HG03060 (cell line): ENCODE results near the gene CREB5.

Experiments used
- ATAC-seq: cut with Tn5 transposase; IDR thresholded peaks from one replicate; pipeline ENCODE4 v1.9.1; 2021; ENCODE audit warnings: low read depth, moderate number of reproducible peaks; ENCODE audit not compliant: unreplicated experiment

The CREB5 gene

DNA sequence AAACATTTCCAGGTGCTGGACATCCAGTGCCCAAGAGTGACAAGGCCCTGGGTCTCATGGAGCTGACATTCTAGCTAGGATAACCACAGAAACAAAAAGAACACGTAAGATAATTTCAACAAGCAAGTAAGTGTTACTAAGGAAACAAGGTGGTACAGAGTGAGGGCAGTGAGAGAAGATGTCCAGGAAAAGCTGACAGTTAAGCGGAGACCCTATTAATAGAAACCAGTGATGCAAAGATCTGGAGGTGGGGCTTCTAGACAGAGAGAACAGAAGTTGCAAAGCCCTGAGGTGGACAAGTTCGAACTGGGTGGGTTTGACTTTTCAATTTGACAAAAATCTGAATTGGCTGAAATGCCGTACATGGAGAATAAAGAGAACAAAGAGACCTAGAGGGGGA is 449.5 kb downstream of the CREB5 start:
- no peak for ATAC-seq

DNA sequence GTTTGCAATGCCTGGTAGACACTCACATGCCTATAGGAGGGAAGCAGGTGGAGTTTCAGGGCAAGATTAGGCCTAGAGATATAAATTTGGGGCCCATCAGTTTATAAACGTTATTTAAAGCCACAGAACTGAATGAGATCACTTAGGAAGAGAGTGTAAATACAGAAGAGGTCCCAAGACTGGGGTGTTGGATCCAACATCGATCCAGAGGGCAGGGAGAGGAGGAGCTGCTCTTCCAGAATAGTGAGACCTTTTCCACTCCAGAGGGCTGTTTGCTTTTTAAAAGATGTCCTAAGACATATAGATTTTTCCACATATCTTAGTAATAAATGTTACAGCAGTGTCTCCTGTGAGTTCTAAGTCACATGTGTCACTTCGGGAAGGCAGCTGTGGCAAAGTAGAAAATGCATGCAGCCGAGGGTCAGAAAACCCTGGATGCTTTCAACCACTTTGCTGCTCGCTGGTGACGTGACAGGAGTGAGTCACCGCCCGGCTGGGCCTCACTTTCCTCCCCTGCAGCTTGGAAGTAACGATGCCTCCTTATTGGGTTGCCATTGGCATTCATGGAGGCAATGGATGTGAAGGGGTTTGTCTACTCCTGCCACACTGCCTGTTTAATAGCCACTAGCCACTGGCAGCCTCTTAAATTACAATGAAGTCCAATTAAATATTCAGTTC is 450.4 kb downstream of the CREB5 start:
- ATAC-seq: no peak

DNA sequence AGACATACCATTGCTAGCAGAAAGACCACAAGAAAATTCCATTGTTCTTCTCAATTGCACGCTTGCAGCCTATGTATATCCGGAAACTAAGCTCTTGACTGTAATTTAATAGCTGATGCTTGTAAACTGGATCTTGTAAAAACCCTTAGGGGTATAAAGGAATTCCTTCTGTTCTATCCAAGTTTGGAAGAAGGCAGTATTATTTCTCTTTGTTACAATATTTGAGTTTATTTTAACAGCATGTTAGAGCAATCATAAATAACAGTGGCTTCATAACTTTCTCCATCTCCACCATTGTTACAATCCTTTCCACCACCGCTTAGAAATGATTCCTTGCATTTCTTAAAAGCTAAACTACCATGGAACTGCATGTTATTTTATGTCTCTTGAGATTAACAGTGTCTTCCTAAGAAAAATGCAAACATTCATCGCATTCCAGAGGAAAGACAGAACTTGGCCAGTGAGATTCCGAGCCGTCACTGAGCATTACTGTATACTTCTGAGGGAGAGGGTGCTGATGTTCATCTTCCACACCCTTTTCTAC is 453.4 kb downstream of the CREB5 start:
- no peak for ATAC-seq

DNA sequence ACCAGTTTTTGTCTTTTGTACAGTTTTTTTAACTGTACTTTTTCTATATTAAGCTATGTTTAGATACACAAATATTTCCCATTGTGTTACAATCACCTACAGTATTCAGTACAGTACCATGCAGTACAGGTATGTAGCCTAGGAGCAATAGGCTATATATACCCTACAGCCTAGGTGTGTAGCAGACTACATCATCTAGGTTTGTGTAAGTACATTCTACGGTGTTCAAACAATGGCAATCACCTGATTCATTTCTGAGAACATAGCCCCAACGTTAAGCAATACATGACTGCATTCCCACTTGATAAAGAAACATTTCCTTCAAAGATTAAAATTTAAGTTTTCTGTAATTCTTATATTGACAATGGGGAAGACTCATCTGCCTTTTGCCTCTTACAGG is 456.4 kb downstream of the CREB5 start:
- no peak for ATAC-seq

DNA sequence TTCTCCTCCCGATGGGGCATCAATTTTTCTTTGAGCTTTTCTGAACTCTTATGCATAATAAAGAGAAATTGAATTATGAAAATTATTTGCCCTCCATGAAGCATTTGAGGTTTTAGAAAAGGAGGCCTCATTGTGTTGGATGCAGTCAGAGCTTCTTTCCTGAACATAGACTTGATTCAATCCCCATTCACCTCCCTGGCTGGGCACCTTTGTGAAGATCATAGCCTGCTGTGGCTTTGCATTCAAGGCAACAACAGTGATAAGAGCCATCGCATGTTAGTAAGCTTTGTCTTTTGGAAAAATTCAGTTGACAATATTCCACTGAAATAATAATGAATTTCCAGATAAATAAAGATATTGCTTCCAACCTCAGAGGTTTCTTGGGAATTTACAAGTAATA is 458.8 kb downstream of the CREB5 start:
- no peak for ATAC-seq

DNA sequence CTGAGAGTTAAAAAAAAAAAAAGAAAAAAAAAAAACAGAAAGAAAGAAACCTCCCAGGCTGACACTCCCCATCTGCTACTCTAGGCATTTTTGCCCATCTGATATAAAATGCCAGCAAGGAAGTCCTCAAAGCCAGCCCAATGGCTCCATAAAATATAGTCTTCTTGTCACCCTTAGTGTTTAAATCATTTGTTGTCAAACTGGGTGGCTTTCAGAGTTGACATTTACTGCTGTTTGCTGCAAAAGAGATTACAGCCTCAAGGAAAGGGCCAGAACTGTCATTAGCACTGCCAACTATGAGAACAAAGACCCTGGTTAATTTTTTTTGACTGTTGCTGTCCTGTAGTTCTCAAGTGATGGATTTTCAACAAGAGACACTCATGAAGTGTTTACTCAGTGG is 459.3 kb downstream of the CREB5 start:
- ATAC-seq: no peak

DNA sequence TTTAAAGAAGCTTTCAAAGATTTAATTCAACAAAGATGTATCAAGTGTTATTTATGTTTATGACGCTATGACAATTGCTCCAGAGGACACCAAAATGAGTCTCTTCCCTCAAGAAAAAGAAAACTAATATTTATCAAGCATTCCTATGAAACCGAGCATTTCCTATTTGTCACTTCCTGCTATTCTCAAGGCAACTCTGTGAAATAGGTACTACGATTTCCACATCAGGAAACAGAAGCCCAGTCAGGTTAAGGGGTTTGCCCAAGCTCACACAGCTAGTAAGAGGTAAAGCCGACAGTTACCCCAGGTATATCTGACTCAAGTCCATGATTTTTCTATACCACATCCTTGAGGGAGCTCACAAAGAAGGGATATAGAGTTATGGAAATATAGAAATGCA is 459.9 kb downstream of the CREB5 start:
- no peak for ATAC-seq

DNA sequence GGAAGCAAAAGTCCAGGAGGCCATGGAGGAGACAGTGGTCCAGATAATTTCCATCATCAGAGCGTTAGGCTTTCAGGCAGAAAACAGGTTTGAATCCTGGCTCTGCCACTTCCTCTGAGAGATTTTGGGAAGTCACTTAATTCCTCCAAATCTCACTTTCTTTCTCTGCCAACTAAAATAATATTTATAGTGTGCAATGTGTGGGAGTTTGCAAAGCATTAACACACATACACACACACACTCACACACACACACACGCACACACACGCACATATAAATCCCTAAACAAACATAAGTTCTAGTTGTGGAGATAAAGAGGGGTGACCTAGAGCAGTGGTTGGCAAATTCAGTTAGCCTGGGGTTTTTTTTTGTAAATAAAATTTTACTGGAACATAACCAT is 461.0 kb downstream of the CREB5 start:
- no peak for ATAC-seq

DNA sequence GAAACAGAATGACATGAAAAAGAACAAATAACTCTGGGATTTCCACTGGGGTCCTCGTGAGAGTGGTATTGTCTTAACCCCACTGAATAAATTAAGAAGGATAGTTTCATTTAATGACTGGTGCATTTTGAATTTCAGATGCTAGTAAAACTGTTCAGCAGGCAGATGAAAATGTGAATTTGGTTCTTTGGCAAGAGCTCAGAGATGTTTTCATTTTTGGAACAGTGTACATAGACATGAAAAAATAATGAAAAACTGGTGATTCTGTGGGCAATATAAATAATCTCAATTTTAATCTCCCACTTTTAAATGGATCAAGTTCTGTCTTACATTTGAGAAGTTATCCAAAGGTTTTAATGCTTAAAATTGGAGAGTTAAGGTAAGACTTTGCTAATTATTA is 461.7 kb downstream of the CREB5 start:
- no peak for ATAC-seq
